Putamen (tissue), 1 donor: Measurements from ENCODE around the gene VPS39.
"Not testable (repeated sequence)": the region's sequence is repeated elsewhere in the genome, so short reads cannot be mapped to it uniquely, and the experiment has no call there.

ENCODE experiments used
- DNase-seq: peaks from one replicate; pipeline ENCODE4 v3.0.0-alpha.2; 2016; ENCODE audit warnings: low spot score

VPS39 gene

GRCh38 chr15:42207674-42208579 is at the start of gene VPS39:
VPS39 (minus strand) TSS chr15:42208304; CDS start chr15:42208153, 151 bp downstream.
- peak; percentile 89 for DNase-seq

- no peak for DNase-seq
Measured at GRCh38 chr15:42253300-42253699, 45.2 kb upstream of the VPS39 start.

- DNase-seq = no peak
Measured at GRCh38 chr15:42240823-42241222, 32.7 kb upstream of the VPS39 start.

- DNase-seq = no peak
Measured at GRCh38 chr15:42239528-42240182, 31.6 kb upstream of the VPS39 start.

- no peak for DNase-seq
Measured at GRCh38 chr15:42233107-42233506, 25.0 kb upstream of the VPS39 start.

GRCh38 chr15:42232606-42233005 is 24.5 kb upstream of the VPS39 start:
- no peak for DNase-seq

GRCh38 chr15:42231088-42231487 is 23.0 kb upstream of the VPS39 start:
- DNase-seq = no peak

GRCh38 chr15:42228981-42229380 is 20.9 kb upstream of the VPS39 start:
- DNase-seq = not testable (repeated sequence)

GRCh38 chr15:42228036-42228435 is 19.9 kb upstream of the VPS39 start:
- DNase-seq = no peak

GRCh38 chr15:42226648-42227047 is 18.5 kb upstream of the VPS39 start:
- DNase-seq = peak; percentile 59

- no peak for DNase-seq
Measured at GRCh38 chr15:42220216-42220615, 12.1 kb upstream of the VPS39 start.

- no peak for DNase-seq
Measured at GRCh38 chr15:42218953-42219592, 11.0 kb upstream of the VPS39 start.

- no peak for DNase-seq
Measured at GRCh38 chr15:42217568-42217967, 9.5 kb upstream of the VPS39 start.

GRCh38 chr15:42215913-42216829 is 8.1 kb upstream of the VPS39 start:
- no peak for DNase-seq

GRCh38 chr15:42214600-42214999 is 6.5 kb upstream of the VPS39 start:
- no peak for DNase-seq

- no peak for DNase-seq
Measured at GRCh38 chr15:42213511-42213910, 5.4 kb upstream of the VPS39 start.

GRCh38 chr15:42210696-42211095 is 2.6 kb upstream of the VPS39 start:
- DNase-seq = no peak

- no peak for DNase-seq
Measured at GRCh38 chr15:42206406-42206805, 1.7 kb downstream of the VPS39 start.

GRCh38 chr15:42203891-42204290 is 4.2 kb downstream of the VPS39 start:
- no peak for DNase-seq

GRCh38 chr15:42202653-42203052 is 5.5 kb downstream of the VPS39 start:
- no peak for DNase-seq

GRCh38 chr15:42201801-42202200 is 6.3 kb downstream of the VPS39 start:
- DNase-seq = no peak

GRCh38 chr15:42199126-42199525 is 9.0 kb downstream of the VPS39 start:
- DNase-seq = no peak
